HepG2 (cell line): ENCODE measurements around the gene TEKT5. TPM values are rescaled to one million over a fixed set of nuclear protein-coding genes. Genes with fewer than 3 reads are reported as not detected.

Experiments
- AHR ChIP-seq: IDR thresholded peaks from 2 replicates; pipeline ENCODE4 v1.6.1; 2018; ENCODE audit warnings: missing genetic modification reagents, missing compliant biosample characterization
- DPF2 ChIP-seq: sonication (generic); formaldehyde crosslinking; IDR thresholded peaks from 2 replicates; pipeline ENCODE4 v1.4.0; 2020; ENCODE audit warnings: mild to moderate bottlenecking, low read depth, missing genetic modification reagents, borderline replicate concordance
- FOXC1 ChIP-seq: sonication (generic); formaldehyde crosslinking; IDR thresholded peaks from 2 replicates; pipeline ENCODE4 v1.8.0; 2022; ENCODE audit warnings: mild to moderate bottlenecking, missing genetic modification reagents, borderline replicate concordance
- MIER3 ChIP-seq: IDR thresholded peaks from 2 replicates; pipeline ENCODE4 v1.6.1; 2016; ENCODE audit warnings: missing compliant biosample characterization, borderline replicate concordance
- PHF20 ChIP-seq: sonication (generic); formaldehyde crosslinking; IDR thresholded peaks from 2 replicates; pipeline ENCODE4 v1.5.0; 2020; ENCODE audit warnings: mild to moderate bottlenecking, missing genetic modification reagents
- SPEN ChIP-seq: sonication (generic); formaldehyde crosslinking; IDR thresholded peaks from 2 replicates; pipeline ENCODE4 v1.5.1; 2020; ENCODE audit warnings: low read depth, mild to moderate bottlenecking, missing genetic modification reagents
- TCF7L2 ChIP-seq: IDR thresholded peaks from 2 replicates; pipeline ENCODE4 v1.6.1; 2011; ENCODE audit warnings: mild to moderate bottlenecking, low read depth, low read length, moderate library complexity
- ZBTB25 ChIP-seq: IDR thresholded peaks from 2 replicates; pipeline ENCODE4 v1.6.1; 2018; ENCODE audit warnings: missing genetic modification reagents
- ZBTB43 ChIP-seq: sonication (generic); formaldehyde crosslinking; conservative IDR thresholded peaks from 2 replicates; pipeline ENCODE4 v1.4.0; 2020; ENCODE audit warnings: missing genetic modification reagents
- ZNF260 ChIP-seq: sonication (generic); formaldehyde crosslinking; IDR thresholded peaks from 2 replicates; pipeline ENCODE4 v1.4.0; 2020; ENCODE audit warnings: missing genetic modification reagents, low read depth, mild to moderate bottlenecking, borderline replicate concordance
- ZNF280B ChIP-seq: sonication (generic); formaldehyde crosslinking; IDR thresholded peaks from 2 replicates; pipeline ENCODE4 v1.5.0; 2020; ENCODE audit warnings: missing genetic modification reagents, mild to moderate bottlenecking, borderline replicate concordance
- ZNF44 ChIP-seq: sonication (generic); formaldehyde crosslinking; IDR thresholded peaks from 2 replicates; pipeline ENCODE4 v1.5.1; 2020; ENCODE audit warnings: mild to moderate bottlenecking, missing genetic modification reagents
- ZNF841 ChIP-seq: sonication (generic); formaldehyde crosslinking; IDR thresholded peaks from 2 replicates; pipeline ENCODE4 v1.8.1; 2023; ENCODE audit warnings: missing genetic modification reagents, borderline replicate concordance
- polyA plus RNA-seq, 8 experiments: library from polyadenylated mRNA; depleted of rRNA in 3 of 8; stranded (reverse) in 7 of 8; unstranded in 1 of 8; fragments of >200 nt; fragmentation: Illumina TruSeq in 4 of 8; extraction: Trizol in 4 of 8; gene quantifications; 2 replicates each; pipeline versions ENCODE4 v1.2.1 to v1.2.3, GENCODE V29; 2011 to 2016; ENCODE audit warnings: low read depth in 4 of 8, missing spikeins in 1 of 8, mixed read lengths in 1 of 8; ENCODE audit not compliant: insufficient read depth in 1 of 8
- total RNA-seq, 5 experiments: library from RNA; depleted of rRNA; stranded (reverse); fragments of >200 nt; fragmentation: Illumina TruSeq; extraction: Trizol; gene quantifications; 2 replicates each; pipeline ENCODE4 v1.2.3, GENCODE V29; 2016; ENCODE audit warnings: low read depth in 1 of 5
- TF ChIP-seq, protein P1 (sequence below): sonication (generic); formaldehyde crosslinking; IDR thresholded peaks from 2 replicates; pipeline ENCODE4 v1.5.1; 2020; ENCODE audit warnings: mild to moderate bottlenecking, missing genetic modification reagents, moderate library complexity
- TF ChIP-seq, protein P2 (sequence below): IDR thresholded peaks from 2 replicates; pipeline ENCODE4 v1.6.1; 2016; ENCODE audit warnings: missing genetic modification reagents, missing compliant biosample characterization
- TF ChIP-seq, protein P3 (sequence below): sonication (generic); formaldehyde crosslinking; IDR thresholded peaks from 2 replicates; pipeline ENCODE4 v1.4.0; 2020; ENCODE audit warnings: missing genetic modification reagents

TEKT5 gene
- total and polyA plus RNA-seq, 2 of the 13 experiments (the other 11 are each of a cell fraction or from before 2014, with no cell fraction given) = 0.16 TPM; not detected in 1

DNA sequence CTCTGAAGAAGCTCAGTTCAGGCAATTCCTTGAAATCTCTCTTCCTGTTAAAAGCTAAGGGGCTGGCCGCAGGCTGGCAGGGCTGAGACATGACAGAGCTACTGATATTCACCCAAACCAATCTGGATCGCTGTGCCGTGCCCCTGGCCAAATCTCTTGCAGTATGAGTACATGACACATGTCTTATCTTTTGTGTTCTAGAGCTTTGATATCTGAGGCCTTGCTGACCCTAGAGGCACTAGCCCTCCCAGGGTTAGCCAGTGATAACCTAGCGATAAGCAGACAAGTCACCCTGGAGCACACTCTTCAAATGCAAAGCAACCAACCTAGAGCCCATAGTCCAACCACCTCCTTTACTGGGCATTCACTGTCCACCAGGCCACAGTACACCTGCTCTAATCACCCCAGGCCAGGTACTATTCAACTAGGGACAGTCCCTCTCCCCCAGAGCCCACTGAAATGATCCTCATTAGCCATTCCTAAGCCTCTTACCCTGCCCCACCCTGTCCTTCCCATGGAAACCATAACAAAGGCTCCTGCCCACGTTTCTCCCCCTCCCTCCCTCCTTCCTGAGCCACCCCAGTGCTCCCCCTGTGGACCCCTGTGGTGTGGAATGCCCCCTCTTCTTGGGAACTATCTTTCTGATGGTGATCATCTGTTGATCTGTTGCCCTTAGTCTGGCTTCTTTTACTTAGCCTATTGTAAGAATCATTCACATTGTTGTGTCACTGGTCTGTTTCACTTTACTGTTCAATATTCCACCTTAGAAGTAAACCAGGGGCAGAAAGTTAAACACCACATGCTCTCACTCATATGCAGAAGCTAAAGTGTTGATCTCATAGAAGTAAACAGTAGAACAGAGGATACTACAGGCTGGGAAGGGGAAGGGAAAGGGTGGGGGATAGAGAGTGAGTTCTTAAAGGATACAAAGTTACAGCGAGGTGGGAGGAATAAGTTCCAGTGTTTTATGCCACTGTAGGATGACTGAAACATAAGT, 52.5 kb downstream of the TEKT5 start (continued):
- TF ChIP-seq ZBTB43 (CRISPR knock-in tag) (peak; percentile 24; the same call in 1 of the 2 replicates), ZBTB25 (CRISPR knock-in tag) (peak; percentile 71), TCF7L2 (no peak), AHR (no peak), ZNF280B (CRISPR knock-in tag) (no peak), DPF2 (CRISPR knock-in tag) (peak; percentile 57), PHF20 (CRISPR knock-in tag) (no peak; the same call in 1 of the 2 replicates), ZNF260 (CRISPR knock-in tag) (no peak), MIER3 (CRISPR knock-in tag) (no peak; the same call in 1 of the 2 replicates), ZNF44 (no peak), FOXC1 (CRISPR knock-in tag) (peak; percentile 30; the same call in 1 of the 2 replicates), SPEN (CRISPR knock-in tag) (peak; percentile 70; the same call in 1 of the 2 replicates), ZNF841 (CRISPR knock-in tag) (no peak)
- TF ChIP-seq, protein P1, sequence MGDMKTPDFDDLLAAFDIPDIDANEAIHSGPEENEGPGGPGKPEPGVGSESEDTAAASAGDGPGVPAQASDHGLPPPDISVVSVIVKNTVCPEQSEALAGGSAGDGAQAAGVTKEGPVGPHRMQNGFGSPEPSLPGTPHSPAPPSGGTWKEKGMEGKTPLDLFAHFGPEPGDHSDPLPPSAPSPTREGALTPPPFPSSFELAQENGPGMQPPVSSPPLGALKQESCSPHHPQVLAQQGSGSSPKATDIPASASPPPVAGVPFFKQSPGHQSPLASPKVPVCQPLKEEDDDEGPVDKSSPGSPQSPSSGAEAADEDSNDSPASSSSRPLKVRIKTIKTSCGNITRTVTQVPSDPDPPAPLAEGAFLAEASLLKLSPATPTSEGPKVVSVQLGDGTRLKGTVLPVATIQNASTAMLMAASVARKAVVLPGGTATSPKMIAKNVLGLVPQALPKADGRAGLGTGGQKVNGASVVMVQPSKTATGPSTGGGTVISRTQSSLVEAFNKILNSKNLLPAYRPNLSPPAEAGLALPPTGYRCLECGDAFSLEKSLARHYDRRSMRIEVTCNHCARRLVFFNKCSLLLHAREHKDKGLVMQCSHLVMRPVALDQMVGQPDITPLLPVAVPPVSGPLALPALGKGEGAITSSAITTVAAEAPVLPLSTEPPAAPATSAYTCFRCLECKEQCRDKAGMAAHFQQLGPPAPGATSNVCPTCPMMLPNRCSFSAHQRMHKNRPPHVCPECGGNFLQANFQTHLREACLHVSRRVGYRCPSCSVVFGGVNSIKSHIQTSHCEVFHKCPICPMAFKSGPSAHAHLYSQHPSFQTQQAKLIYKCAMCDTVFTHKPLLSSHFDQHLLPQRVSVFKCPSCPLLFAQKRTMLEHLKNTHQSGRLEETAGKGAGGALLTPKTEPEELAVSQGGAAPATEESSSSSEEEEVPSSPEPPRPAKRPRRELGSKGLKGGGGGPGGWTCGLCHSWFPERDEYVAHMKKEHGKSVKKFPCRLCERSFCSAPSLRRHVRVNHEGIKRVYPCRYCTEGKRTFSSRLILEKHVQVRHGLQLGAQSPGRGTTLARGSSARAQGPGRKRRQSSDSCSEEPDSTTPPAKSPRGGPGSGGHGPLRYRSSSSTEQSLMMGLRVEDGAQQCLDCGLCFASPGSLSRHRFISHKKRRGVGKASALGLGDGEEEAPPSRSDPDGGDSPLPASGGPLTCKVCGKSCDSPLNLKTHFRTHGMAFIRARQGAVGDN (CRISPR knock-in tag) = peak; percentile 29; the same call in 1 of the 2 replicates
- TF ChIP-seq, protein P2, sequence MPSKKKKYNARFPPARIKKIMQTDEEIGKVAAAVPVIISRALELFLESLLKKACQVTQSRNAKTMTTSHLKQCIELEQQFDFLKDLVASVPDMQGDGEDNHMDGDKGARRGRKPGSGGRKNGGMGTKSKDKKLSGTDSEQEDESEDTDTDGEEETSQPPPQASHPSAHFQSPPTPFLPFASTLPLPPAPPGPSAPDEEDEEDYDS = peak; percentile 45; the same call in 1 of the 2 replicates
- TF ChIP-seq, protein P3, sequence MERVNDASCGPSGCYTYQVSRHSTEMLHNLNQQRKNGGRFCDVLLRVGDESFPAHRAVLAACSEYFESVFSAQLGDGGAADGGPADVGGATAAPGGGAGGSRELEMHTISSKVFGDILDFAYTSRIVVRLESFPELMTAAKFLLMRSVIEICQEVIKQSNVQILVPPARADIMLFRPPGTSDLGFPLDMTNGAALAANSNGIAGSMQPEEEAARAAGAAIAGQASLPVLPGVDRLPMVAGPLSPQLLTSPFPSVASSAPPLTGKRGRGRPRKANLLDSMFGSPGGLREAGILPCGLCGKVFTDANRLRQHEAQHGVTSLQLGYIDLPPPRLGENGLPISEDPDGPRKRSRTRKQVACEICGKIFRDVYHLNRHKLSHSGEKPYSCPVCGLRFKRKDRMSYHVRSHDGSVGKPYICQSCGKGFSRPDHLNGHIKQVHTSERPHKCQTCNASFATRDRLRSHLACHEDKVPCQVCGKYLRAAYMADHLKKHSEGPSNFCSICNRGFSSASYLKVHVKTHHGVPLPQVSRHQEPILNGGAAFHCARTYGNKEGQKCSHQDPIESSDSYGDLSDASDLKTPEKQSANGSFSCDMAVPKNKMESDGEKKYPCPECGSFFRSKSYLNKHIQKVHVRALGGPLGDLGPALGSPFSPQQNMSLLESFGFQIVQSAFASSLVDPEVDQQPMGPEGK = peak; percentile 36
